ENCODE measurements around the gene PSME3IP1. TPM values are rescaled to one million over a fixed set of nuclear protein-coding genes. Genes with fewer than 3 reads are reported as not detected.

PSME3IP1 gene
- total and polyA plus RNA-seq, 2 of the 8 experiments (the other 6 are each of a cell fraction or from before 2014, with no cell fraction given): 95.1 to 98.3 TPM

DNA sequence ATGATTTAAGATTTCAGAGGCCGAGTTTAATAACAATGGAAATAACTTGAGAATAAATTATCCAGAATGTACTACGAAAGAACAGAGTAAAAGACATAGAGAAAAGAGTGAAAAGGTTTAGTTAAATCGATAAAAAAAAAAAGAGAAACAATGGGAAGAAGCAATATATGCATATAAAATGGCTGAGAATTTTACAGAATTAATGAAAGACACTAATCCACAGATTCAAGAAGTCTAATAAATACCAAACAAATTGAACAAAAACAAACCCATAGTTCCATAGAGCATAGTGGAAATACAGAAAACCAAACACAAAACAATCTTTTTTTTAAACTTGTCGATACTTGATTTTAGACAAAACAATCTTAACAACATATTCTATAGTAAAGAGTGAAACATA, 1.7 kb downstream of the PSME3IP1 start:
- ChIA-PET POLR2A (ENCODE audit: partially characterized antibody) (interaction anchor here (0.9 kb wide), 1 partner anchor 9 kb away, joined by 3 read pairs; no protein-coding TSS in a partner anchor), CTCF (ENCODE audit: partially characterized antibody) (interaction anchor here (1.3 to 2.3 kb wide), 2 partner anchors 13 to 91 kb away, joined by 4 to 9 read pairs; partner anchors contain the start of gene CPNE2)
- 88 to 100% methylated on average over 1 to 4 of the region's 4 CpGs for WGBS, 2 experiments (ENCODE audit: extremely low coverage in 1 of 2, insufficient coverage in 1 of 2, insufficient read length in 1 of 2, insufficient replicate concordance in 2 of 2, low coverage in 1 of 2, low lambda C conversion rate in 2 of 2, missing lambda C conversion rate in 1 of 2)
- TF ChIP-seq HDAC6 (IDR thresholded peaks at IDR 0.05; ENCODE audit: low read depth, low read length) (no peak), SP1 (IDR thresholded peaks at IDR 0.05; ENCODE audit: low read depth, low read length) (no peak), NANOG (IDR thresholded peaks at IDR 0.05; ENCODE audit: insufficient read depth, low read depth, low read length, poor library complexity, severe bottlenecking) (no peak), CHD2 (IDR thresholded peaks at IDR 0.05; ENCODE audit: low read length) (no peak), TAF1 (IDR thresholded peaks at IDR 0.05; ENCODE audit: low read depth, low read length) (no peak), POU5F1 (IDR thresholded peaks at IDR 0.05; ENCODE audit: low read depth, low read length) (no peak), MAFK (IDR thresholded peaks at IDR 0.05; ENCODE audit: low read depth, low read length) (no peak), KDM4A (IDR thresholded peaks at IDR 0.05; ENCODE audit: low read depth, low read length, severe bottlenecking) (no peak), YY1 (IDR thresholded peaks at IDR 0.05; ENCODE audit: low read depth, low read length) (no peak), BRCA1 (IDR thresholded peaks at IDR 0.05; ENCODE audit: low read depth, low read length) (no peak), TAF7 (optimal IDR thresholded peaks at IDR 0.05; ENCODE audit: borderline replicate concordance, low read depth, low read length) (no peak)
- TF ChIP-seq, protein P1, sequence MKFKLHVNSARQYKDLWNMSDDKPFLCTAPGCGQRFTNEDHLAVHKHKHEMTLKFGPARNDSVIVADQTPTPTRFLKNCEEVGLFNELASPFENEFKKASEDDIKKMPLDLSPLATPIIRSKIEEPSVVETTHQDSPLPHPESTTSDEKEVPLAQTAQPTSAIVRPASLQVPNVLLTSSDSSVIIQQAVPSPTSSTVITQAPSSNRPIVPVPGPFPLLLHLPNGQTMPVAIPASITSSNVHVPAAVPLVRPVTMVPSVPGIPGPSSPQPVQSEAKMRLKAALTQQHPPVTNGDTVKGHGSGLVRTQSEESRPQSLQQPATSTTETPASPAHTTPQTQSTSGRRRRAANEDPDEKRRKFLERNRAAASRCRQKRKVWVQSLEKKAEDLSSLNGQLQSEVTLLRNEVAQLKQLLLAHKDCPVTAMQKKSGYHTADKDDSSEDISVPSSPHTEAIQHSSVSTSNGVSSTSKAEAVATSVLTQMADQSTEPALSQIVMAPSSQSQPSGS (IDR thresholded peaks at IDR 0.05; ENCODE audit: low read length): no peak
- no peak overlapping the region for H3K4ac ChIP-seq (replicated peaks; ENCODE audit: insufficient read length, low read depth, low read length)
- no peak overlapping the region for H2AK5ac ChIP-seq (ENCODE audit: low read depth, low read length)
- H2BK15ac ChIP-seq (ENCODE audit: low read length): no peak overlapping the region
- H3K56ac ChIP-seq (replicated peaks; ENCODE audit: insufficient read length, low read depth, low read length): no peak overlapping the region
- peak overlapping the region in 1 of 4 experiments; percentile 92; a peak in 1 of 8 replicates for H3K4me3 ChIP-seq (ENCODE audit: extremely low read depth in 1 of 4, insufficient read depth in 2 of 4, low read depth in 3 of 4, low read length in 4 of 4)
- no peak overlapping the region for H3K27ac ChIP-seq (ENCODE audit: low read depth, low read length)
- H3K4me1 ChIP-seq (replicated peaks in 1 of 4; ENCODE audit: control insufficient read depth in 3 of 4, insufficient read depth in 4 of 4, low read length in 3 of 4): peaks cover 2 to 7% (median 5%) of the 10 kb centered on the region in 4 experiments; a peak in 6 of 7 replicates
- H3K23ac ChIP-seq (ENCODE audit: insufficient read length): no peak overlapping the region
- H3K79me2 ChIP-seq (ENCODE audit: control insufficient read depth in 1 of 2, insufficient read depth in 2 of 2, low read length in 2 of 2): peaks cover 4 to 81% of the 10 kb centered on the region in 2 experiments
- H4K5ac ChIP-seq (ENCODE audit: insufficient read length, low read depth, low read length): no peak overlapping the region
- no peak for DNase-seq (ENCODE audit: low read depth in 1 of 2, low spot score in 2 of 2)
- no peak for FAIRE-seq
- H2AFZ ChIP-seq (ENCODE audit: low read length): no peak overlapping the region
- H4K8ac ChIP-seq (ENCODE audit: extremely low read depth, insufficient read depth, low read length): no peak overlapping the region
- no peak overlapping the region for H4K91ac ChIP-seq (replicated peaks; ENCODE audit: insufficient read length, low read length)
- no peak overlapping the region for H2BK5ac ChIP-seq (ENCODE audit: low read depth, low read length)
- H3K79me1 ChIP-seq (ENCODE audit: low read depth, low read length): peaks cover 18% of the 10 kb centered on the region; the same call in 1 of the 2 replicates
- no peaks in the 10 kb centered on the region for H3K27me3 ChIP-seq (replicated peaks in 1 of 4; ENCODE audit: control insufficient read depth in 3 of 4, extremely low read depth in 1 of 4, insufficient read depth in 3 of 4, low read length in 3 of 4)
- no peak overlapping the region for H3K14ac ChIP-seq (ENCODE audit: insufficient read length)
- H3K36me3 ChIP-seq (ENCODE audit: control insufficient read depth in 2 of 4, insufficient read depth in 4 of 4, low read length in 3 of 4): no peaks in the 10 kb centered on the region
- H3K9me3 ChIP-seq (ENCODE audit: insufficient read depth in 2 of 2, low read depth in 1 of 2, low read length in 1 of 2): no peaks in the 10 kb centered on the region
- H2BK20ac ChIP-seq (ENCODE audit: low read length): no peak overlapping the region
- H3K23me2 ChIP-seq (ENCODE audit: low read depth, low read length): peaks cover 14% of the 10 kb centered on the region
- H2BK12ac ChIP-seq (ENCODE audit: low read depth, low read length): no peak overlapping the region
- H3K9ac ChIP-seq (replicated peaks in 1 of 4; ENCODE audit: extremely low read depth in 1 of 4, low read depth in 3 of 4, low read length in 3 of 4): no peak overlapping the region
- peak overlapping the region in 1 of 2 experiments; percentile 76; a peak in 1 of 4 replicates for H3K4me2 ChIP-seq (ENCODE audit: insufficient read depth in 1 of 2, low read depth in 2 of 2, low read length in 2 of 2)
- H3K18ac ChIP-seq (ENCODE audit: extremely low read depth, low read length): no peak overlapping the region
- no peaks in the 10 kb centered on the region for H4K20me1 ChIP-seq (replicated peaks in 1 of 2; ENCODE audit: control insufficient read depth in 1 of 2, insufficient read depth in 2 of 2, low read length in 2 of 2)
- no peak overlapping the region for H2BK120ac ChIP-seq (replicated peaks; ENCODE audit: low read depth, low read length)
